Stimulated activated CD8-positive, alpha-beta memory T cell treated with anti-CD3 and anti-CD28 coated beads, Interleukin-12 subunit alpha, Interleukin-12 subunit beta, amount 100 ng/mL, for 24 hours (primary cell): ENCODE measurements around the gene LBHD2.

Experiments used
- DNase-seq: peaks from one replicate; pipeline ENCODE4 v3.0.0-alpha.2; 2020; ENCODE audit errors: extremely low read depth

Gene LBHD2

DNA sequence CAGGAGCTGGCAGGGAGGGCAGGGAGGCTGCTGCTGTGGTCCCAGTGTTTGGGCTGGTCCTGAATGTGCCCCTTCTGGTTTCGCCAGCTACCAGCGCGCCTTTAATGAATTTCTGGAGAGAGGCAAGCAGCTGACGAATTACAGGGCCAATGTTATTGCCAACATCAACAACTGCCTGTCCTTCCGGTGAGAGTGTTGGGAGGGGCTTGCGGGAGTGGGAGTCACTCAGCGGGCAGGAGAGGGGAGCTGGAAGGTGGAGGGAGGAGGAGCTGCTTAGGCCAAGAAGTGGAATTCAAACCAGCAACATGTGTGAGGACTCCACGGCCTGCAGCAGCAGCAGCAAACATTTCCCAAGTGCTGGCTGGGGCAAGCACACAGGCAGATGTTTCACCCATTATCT, 47.0 kb downstream of the LBHD2 start:
- no peak for DNase-seq

GRCh38 chr14:103131580-103131979, 47.6 kb downstream of the LBHD2 start:
- no peak for DNase-seq

DNA sequence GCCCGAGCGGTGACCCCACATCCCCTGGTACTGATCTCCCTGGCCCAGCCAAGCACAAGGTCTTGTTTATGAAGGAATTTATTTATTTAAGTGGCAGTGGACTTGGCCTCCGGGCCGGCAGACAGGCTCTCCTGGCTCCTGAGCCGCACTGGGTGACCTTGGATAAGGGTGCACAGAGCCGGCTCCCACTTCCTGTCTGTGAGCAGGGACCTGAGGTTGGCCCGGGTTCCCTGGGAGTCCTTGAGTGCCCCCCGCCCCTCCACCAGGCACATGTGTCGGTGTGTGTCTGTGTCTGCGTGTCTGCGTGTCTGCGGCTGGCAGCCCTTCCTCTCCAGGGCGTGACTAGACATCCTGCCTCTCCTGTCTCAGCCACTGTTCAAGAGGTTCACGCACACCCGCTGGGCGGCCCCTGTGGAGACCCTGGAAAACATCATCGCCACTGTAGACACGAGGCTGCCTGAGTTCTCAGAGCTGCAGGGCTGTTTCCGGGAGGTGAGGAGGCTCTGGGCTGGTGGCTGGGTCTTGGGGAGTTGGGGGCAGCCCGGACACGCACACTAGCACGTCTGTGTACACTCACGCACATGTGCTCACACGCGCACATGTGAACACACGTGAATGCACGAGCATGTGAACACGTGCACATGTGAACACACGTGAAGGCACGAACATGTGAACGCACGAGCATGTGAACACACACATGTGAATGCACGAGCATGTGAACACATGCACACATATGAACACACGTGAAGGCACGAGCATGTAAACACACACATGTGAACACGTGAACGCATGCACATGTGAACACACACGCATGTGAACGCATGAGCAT, 48.6 kb downstream of the LBHD2 start:
- DNase-seq: no peak

GRCh38 chr14:103133210-103134140, 49.5 kb downstream of the LBHD2 start:
- no peak for DNase-seq

GRCh38 chr14:103134405-103134804, 50.4 kb downstream of the LBHD2 start:
- no peak for DNase-seq

- no peak for DNase-seq
Observed at GRCh38 chr14:103134919-103135318, 50.9 kb downstream of the LBHD2 start.

DNA sequence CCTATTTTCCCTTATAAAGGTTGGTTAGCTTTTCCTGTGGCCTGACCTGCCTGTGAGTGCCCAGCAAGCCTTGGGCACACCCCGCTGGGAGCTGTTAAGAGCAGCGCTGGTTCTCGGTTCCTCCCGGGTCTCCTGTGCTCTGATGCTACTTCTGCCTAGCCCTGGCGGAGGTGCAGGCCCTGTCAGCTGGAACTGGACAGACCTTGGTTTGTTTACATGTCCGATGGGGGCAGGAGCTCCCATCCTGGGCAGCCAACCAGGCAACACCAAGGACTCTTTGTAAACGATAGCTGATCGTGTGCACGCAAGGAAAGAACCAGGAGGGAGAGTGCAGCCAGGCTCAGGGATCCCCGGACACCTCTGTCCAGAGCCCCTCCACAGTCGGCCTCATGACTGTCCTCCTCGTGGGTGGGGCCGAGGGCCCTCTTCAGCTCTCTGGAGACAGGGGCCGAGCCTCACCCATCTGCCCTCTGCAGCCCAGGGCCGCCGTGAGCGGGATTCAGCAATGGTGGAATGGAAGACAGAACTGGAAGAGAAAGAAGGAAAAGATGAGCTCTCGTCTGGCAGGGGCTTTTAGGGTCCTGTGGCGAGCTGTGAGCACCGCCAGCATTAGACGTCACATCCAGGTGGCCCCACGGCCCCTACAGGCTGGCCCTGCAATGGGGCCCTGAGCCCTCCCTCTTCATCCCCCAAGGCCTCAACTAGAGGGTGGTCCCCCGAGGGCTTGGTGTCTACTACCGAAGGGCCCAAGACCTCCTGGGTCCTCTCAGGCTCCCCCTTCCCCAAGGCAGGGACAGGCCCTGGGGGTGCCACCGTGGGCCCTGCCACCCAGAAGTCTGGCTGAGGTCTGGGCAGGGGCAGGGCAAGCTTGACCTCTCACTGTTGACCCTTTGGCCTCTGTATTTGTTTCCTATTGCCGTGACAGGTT, 51.6 kb downstream of the LBHD2 start:
- no peak for DNase-seq

GRCh38 chr14:103136388-103137271, 52.6 kb downstream of the LBHD2 start:
- DNase-seq: no peak

DNA sequence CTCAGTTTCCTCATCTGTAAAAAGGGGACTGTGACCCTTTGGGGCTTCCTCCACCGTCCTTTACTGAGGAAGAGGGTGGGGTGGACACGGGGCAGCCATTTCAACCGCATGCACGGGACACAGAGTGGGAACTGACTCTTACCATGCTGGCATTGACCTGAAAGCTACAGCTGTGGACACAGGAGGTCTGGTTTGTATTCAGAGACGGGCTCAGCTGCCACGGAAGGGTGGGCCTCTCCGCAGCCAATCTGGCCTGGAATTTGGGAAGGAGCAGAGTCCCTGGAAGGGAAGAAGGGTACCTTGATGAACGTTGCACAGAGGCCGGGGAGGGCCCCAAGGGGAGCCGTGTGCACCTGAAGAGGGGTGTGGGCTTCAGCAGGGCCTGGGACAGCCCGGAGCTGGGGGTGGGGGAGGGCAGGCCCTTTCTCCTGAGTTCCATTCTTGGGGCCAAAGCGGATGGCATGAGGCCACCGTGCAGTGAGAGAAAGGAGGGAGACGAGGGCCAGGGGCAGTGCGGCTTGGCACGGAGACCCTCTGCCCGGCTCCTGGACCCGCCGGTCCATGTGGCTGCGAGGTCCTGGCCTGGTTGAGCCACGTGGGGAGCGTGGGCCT, 53.8 kb downstream of the LBHD2 start:
- DNase-seq: no peak

GRCh38 chr14:103138301-103139131, 54.5 kb downstream of the LBHD2 start:
- no peak for DNase-seq

DNA sequence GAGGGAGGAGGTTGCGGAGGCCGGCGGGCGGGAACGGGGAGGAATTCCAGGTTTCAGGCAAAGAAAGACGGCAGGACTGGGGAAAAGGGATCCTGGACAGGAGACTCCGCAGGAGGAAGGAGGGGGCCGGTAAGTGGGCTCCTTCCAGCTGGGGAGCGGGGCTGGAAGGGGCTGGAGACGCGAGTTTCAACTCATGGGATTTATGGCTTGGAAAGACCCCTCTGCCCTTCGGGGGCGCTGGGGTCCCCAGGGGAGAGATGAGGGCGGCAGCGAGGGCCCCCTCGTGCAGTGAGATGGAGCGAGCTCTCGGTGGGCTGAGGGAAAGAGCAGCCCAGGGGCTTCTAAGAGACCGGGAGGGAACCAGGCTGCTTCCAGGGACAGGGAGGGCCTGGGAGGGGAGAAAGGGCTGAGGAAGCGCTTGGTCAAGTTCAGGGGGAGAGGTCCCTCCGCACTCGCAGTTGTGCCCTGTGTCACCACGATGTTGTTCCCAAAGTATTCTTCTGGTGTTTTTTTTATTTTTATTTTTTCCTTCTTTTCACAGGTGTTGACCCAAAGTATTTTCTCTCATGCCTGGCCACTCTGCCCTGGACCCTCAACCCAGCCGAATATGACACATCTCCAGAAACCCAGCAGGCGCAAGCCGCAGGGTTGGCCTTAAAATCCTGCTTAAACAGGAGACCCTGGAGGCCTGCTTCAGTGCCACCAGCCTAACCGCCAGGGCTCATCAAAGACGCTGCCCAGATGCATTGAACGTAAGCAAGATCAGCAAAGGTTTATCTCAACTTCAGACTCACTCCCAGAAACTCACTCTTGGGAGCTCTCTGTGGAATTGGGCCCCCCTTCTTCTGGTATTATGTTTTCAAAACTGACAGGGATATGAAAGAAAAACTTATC, 55.4 kb downstream of the LBHD2 start:
- DNase-seq: no peak
